A549 (cell line): Measurements from ENCODE around the gene ABCF1. TPM values are rescaled to one million over a fixed set of nuclear protein-coding genes. Genes with fewer than 3 reads are reported as not detected.
"Not testable (repeated sequence)": the region's sequence is repeated elsewhere in the genome, so short reads cannot be mapped to it uniquely, and the experiment has no call there.

ENCODE experiments used
- ATAC-seq, 2 experiments: fragments of 200-7000 bp in 1 of 2; fragments of >200 bp in 1 of 2; cut with Nextera tagmentation in 1 of 2; cut with Tn5 transposase in 1 of 2; 3 replicates each; pipeline versions ENCODE4 v1.8.0 to v1.9.1; 2018 to 2020; ENCODE audit warnings: mild to moderate bottlenecking in 1 of 2, moderate library complexity in 1 of 2
- CTCF ChIA-PET: fragments of 300-600 bp; sonication (Branson Sonifier 250); formaldehyde crosslinking; extraction: SDS; loops from one replicate; lab custom pipeline; 2021; ENCODE audit warnings: antibody characterized with exemption, inconsistent platforms; lab: Yijun Ruan, JAX
- POLR2A ChIA-PET: fragments of 350-600 bp; formaldehyde crosslinking; extraction: SDS; loops from one replicate; lab custom pipeline; 2021; ENCODE audit warnings: antibody characterized with exemption, inconsistent platforms; lab: Yijun Ruan, JAX
- DNase-seq, 2 experiments: peaks; one replicate each; pipeline versions ENCODE4 v3.0.0 to v3.0.0-alpha.2; 2011 to 2016; ENCODE audit warnings: low read depth in 1 of 2, low spot score in 1 of 2
- FAIRE-seq: peaks from 2 replicates; lab custom pipeline; 2011; peaks lifted over from hg19 to GRCh38; lab: Jason Lieb, UNC
- H3K27ac ChIP-seq, 2 experiments: fragments of >200 bp; sonication (Bioruptor Twin); formaldehyde crosslinking; 3 replicates each; pipeline ENCODE4 v1.5.1; 2016 to 2017
- H3K4me1 ChIP-seq: fragments of >200 bp; sonication (Bioruptor Twin); formaldehyde crosslinking; 3 replicates; pipeline ENCODE4 v1.6.1; 2016
- H3K4me2 ChIP-seq: fragments of >200 bp; sonication (Bioruptor Twin); formaldehyde crosslinking; 3 replicates; pipeline ENCODE4 v1.6.1; 2016
- H3K4me3 ChIP-seq: fragments of >200 bp; sonication (Bioruptor Twin); formaldehyde crosslinking; 3 replicates; pipeline ENCODE4 v1.5.1; 2016
- H3K9me3 ChIP-seq: fragments of >200 bp; sonication (Bioruptor Twin); formaldehyde crosslinking; 3 replicates; pipeline ENCODE4 v1.6.1; 2016
- ATOH8 ChIP-seq: fragments of 250-450 bp; sonication (Bioruptor Pico); IDR thresholded peaks from 2 replicates; pipeline ENCODE4 v1.5.0; 2020; ENCODE audit warnings: low read depth, mild to moderate bottlenecking, moderate library complexity
- BHLHE40 ChIP-seq: IDR thresholded peaks from 2 replicates; pipeline ENCODE4 v1.6.1; 2012; ENCODE audit warnings: low read depth, low read length, inconsistent platforms
- CHD4 ChIP-seq: fragments of 200-600 bp; sonication (generic); IDR thresholded peaks from 2 replicates; pipeline ENCODE4 v1.6.1; 2016; ENCODE audit warnings: antibody characterized with exemption, mild to moderate bottlenecking, borderline replicate concordance
- E2F6 ChIP-seq: IDR thresholded peaks from 2 replicates; pipeline ENCODE4 v1.6.1; 2012; ENCODE audit warnings: low read depth, borderline replicate concordance
- EHF ChIP-seq: fragments of 250-450 bp; sonication (Bioruptor Pico); IDR thresholded peaks from 2 replicates; pipeline ENCODE4 v1.5.0; 2020; ENCODE audit warnings: mild to moderate bottlenecking
- EP300 ChIP-seq, 2 experiments: fragments of >200 bp; sonication (Bioruptor Twin); formaldehyde crosslinking; IDR thresholded peaks; 2 replicates in 1 of 2; 3 replicates in 1 of 2; pipeline ENCODE4 v1.6.1; 2016 to 2017
- ESRRA ChIP-seq: fragments of 150-350 bp; IDR thresholded peaks from 2 replicates; pipeline ENCODE4 v1.6.1; 2014; ENCODE audit warnings: mild to moderate bottlenecking, low read length, borderline replicate concordance
- FOSL2 ChIP-seq, 2 experiments: fragments of 450-650 bp in 1 of 2; fragments of >200 bp in 1 of 2; sonication (Bioruptor Twin) in 1 of 2; formaldehyde crosslinking; IDR thresholded peaks; 2 replicates each; pipeline versions ENCODE4 v1.5.0 to v1.6.1; 2016 to 2020; ENCODE audit warnings: mild to moderate bottlenecking in 1 of 2, moderate library complexity in 1 of 2
- FOXS1 ChIP-seq: fragments of 250-450 bp; sonication (Bioruptor Pico); IDR thresholded peaks from 2 replicates; pipeline ENCODE4 v1.5.0; 2020; ENCODE audit warnings: mild to moderate bottlenecking, moderate library complexity
- GATA3 ChIP-seq: IDR thresholded peaks from 2 replicates; pipeline ENCODE4 v1.6.1; 2012; ENCODE audit warnings: borderline replicate concordance
- HDAC2 ChIP-seq: fragments of 200-600 bp; sonication (generic); IDR thresholded peaks from 2 replicates; pipeline ENCODE4 v1.6.1; 2016
- HOXA7 ChIP-seq: fragments of 250-450 bp; sonication (Bioruptor Pico); IDR thresholded peaks from 2 replicates; pipeline ENCODE4 v1.5.0; 2020; ENCODE audit warnings: mild to moderate bottlenecking, moderate library complexity
- KDM1A ChIP-seq: fragments of 200-600 bp; sonication (generic); IDR thresholded peaks from 2 replicates; pipeline ENCODE4 v1.6.1; 2016; ENCODE audit warnings: low read depth, mild to moderate bottlenecking
- KDM5A ChIP-seq: fragments of 200-600 bp; sonication (generic); IDR thresholded peaks from 2 replicates; pipeline ENCODE4 v1.6.1; 2016; ENCODE audit warnings: antibody characterized with exemption, mild to moderate bottlenecking
- MAX ChIP-seq: IDR thresholded peaks from 2 replicates; pipeline ENCODE4 v1.6.1; 2012
- MAZ ChIP-seq: fragments of 150-350 bp; IDR thresholded peaks from 2 replicates; pipeline ENCODE4 v1.6.1; 2014; ENCODE audit warnings: antibody characterized with exemption, low read depth, low read length, borderline replicate concordance
- MYC ChIP-seq: IDR thresholded peaks from 2 replicates; pipeline ENCODE4 v1.6.1; 2012; ENCODE audit warnings: mild to moderate bottlenecking, inconsistent platforms, low read length, improper control_type of control experiment, borderline replicate concordance
- NPAS2 ChIP-seq: fragments of 250-450 bp; sonication (Bioruptor Pico); IDR thresholded peaks from 2 replicates; pipeline ENCODE4 v1.8.0; 2022; ENCODE audit warnings: mild to moderate bottlenecking, moderate library complexity, borderline replicate concordance
- PBX3 ChIP-seq: IDR thresholded peaks from 2 replicates; pipeline ENCODE4 v1.6.1; 2012
- RARB ChIP-seq: fragments of 250-450 bp; sonication (Bioruptor Pico); IDR thresholded peaks from 2 replicates; pipeline ENCODE4 v1.8.0; 2021; ENCODE audit warnings: mild to moderate bottlenecking, moderate library complexity
- RCOR1 ChIP-seq: fragments of 150-350 bp; IDR thresholded peaks from 2 replicates; pipeline ENCODE4 v1.6.1; 2014; ENCODE audit warnings: antibody characterized with exemption, low read length, low read depth
- RNF2 ChIP-seq: fragments of 200-600 bp; sonication (generic); IDR thresholded peaks from 2 replicates; pipeline ENCODE4 v1.6.1; 2016; ENCODE audit warnings: low read depth, mild to moderate bottlenecking, antibody characterized with exemption, moderate library complexity, borderline replicate concordance
- SMC3 ChIP-seq: fragments of >200 bp; sonication (Bioruptor Twin); formaldehyde crosslinking; IDR thresholded peaks from 3 replicates; pipeline ENCODE4 v1.6.1; 2018; ENCODE audit warnings: inconsistent platforms
- SREBF2 ChIP-seq: fragments of 450-650 bp; IDR thresholded peaks from 2 replicates; pipeline ENCODE4 v1.6.1; 2014; ENCODE audit warnings: mild to moderate bottlenecking, moderate library complexity
- TFCP2L1 ChIP-seq: fragments of 250-450 bp; sonication (Bioruptor Pico); IDR thresholded peaks from 2 replicates; pipeline ENCODE4 v1.5.0; 2021; ENCODE audit warnings: mild to moderate bottlenecking
- ZC3H11A ChIP-seq: fragments of 450-650 bp; IDR thresholded peaks from 2 replicates; pipeline ENCODE4 v1.6.1; 2014; ENCODE audit warnings: antibody characterized with exemption, mild to moderate bottlenecking
- ZFP36 ChIP-seq: fragments of 450-650 bp; IDR thresholded peaks from 2 replicates; pipeline ENCODE4 v1.6.1; 2014; ENCODE audit warnings: borderline replicate concordance; ENCODE audit not compliant: partially characterized antibody
- ZSCAN20 ChIP-seq: fragments of 250-450 bp; sonication (Bioruptor Pico); IDR thresholded peaks from 2 replicates; pipeline ENCODE4 v1.8.0; 2022; ENCODE audit warnings: mild to moderate bottlenecking, moderate library complexity
- WGBS: methylation state at CpG from one replicate; pipeline ENCODE4 v1.1.6; 2017; ENCODE audit errors: missing lambda C conversion rate; 5-methylcytosine and 5-hydroxymethylcytosine counted together
- polyA plus RNA-seq, 4 experiments: library from polyadenylated mRNA; depleted of rRNA in 3 of 4; stranded (reverse); fragments of >200 nt; fragmentation: RNase III in 1 of 4; extraction: RNeasy Plus Mini Kit Qiagen cat#74134 plus additional on column Dnase treatment in 1 of 4; gene quantifications; 2 replicates in 3 of 4; 3 replicates in 1 of 4; pipeline ENCODE4 v1.2.3, GENCODE V29; 2011 to 2017

Gene ABCF1
- polyA plus RNA-seq, 2 of the 4 experiments (the other 2 are of a cell fraction), result 31.0 to 72.0 TPM

- TF ChIP-seq TFCP2L1 (CRISPR knock-in tag) (no peak), ESRRA (no peak), FOSL2 (IDR thresholded peaks at IDR 0.05) (no peak), FOSL2 (CRISPR knock-in tag; IDR thresholded peaks at IDR 0.05) (no peak), EP300 (IDR thresholded peaks at IDR 0.05) (no peak), RCOR1 (no peak), SREBF2 (no peak), GATA3 (no peak), ATOH8 (CRISPR knock-in tag) (peak; percentile 77; the same call in 1 of the 2 replicates), ZC3H11A (no peak), MAZ (0 out of 2 replicates have a peak, but pooled peaks have one; percentile 53), RNF2 (no peak), E2F6 (peak; percentile 93), KDM1A (no peak), NPAS2 (CRISPR knock-in tag) (no peak), BHLHE40 (peak; percentile 99), MYC (peak; percentile 86; the same call in 1 of the 2 replicates), FOXS1 (CRISPR knock-in tag) (no peak), HDAC2 (no peak), HOXA7 (CRISPR knock-in tag) (no peak), KDM5A (no peak), SMC3 (no peak), PBX3 (0 out of 2 replicates have a peak, but pooled peaks have one; percentile 31), MAX (peak; percentile 97), ZSCAN20 (no peak), RARB (CRISPR knock-in tag) (peak; percentile 38; the same call in 1 of the 2 replicates), EHF (CRISPR knock-in tag) (no peak), CHD4 (no peak), ZFP36 (no peak)
Observed at GRCh38 chr6:30571075-30571761, at the start of gene ABCF1 (continued).

GRCh38 chr6:30521952-30522351 lies 49.3 kb upstream of the ABCF1 start:
- ATAC-seq, FAIRE-seq, H3K9me3 ChIP-seq, H3K4me2 ChIP-seq, H3K4me1 ChIP-seq, DNase-seq, POLR2A ChIA-PET, H3K4me3 ChIP-seq, H3K27ac ChIP-seq: not testable (repeated sequence)
- CTCF ChIA-PET, result interaction anchor here (1.5 to 2.8 kb wide), 4 partner anchors 10 to 40 kb away, joined by 4 to 10 read pairs (median 6); no protein-coding TSS in a partner anchor
- 69% methylated on average over 5 of the region's 5 CpGs for WGBS

- H3K27ac ChIP-seq, POLR2A ChIA-PET, H3K4me1 ChIP-seq, ATAC-seq, H3K4me3 ChIP-seq, FAIRE-seq, DNase-seq, H3K9me3 ChIP-seq, H3K4me2 ChIP-seq: not testable (repeated sequence)
- whole genome bisulfite sequencing, result 90% methylated on average over 3 of the region's 3 CpGs
- CTCF ChIA-PET, result interaction anchor here (0.9 to 9.8 kb wide), 3 partner anchors 17 to 42 kb away, joined by 3 to 117 read pairs (median 107); no protein-coding TSS in a partner anchor
Observed at GRCh38 chr6:30526444-30526843, 44.8 kb upstream of the ABCF1 start.

GRCh38 chr6:30529349-30529875 lies 41.8 kb upstream of the ABCF1 start:
- H3K4me3 ChIP-seq, DNase-seq, POLR2A ChIA-PET, FAIRE-seq, H3K4me1 ChIP-seq, H3K27ac ChIP-seq, H3K9me3 ChIP-seq, ATAC-seq, H3K4me2 ChIP-seq: not testable (repeated sequence)
- 90% methylated on average over 16 of the region's 17 CpGs for WGBS
- CTCF ChIA-PET, result interaction anchor here (0.9 to 9.8 kb wide), 4 partner anchors 8 to 45 kb away, joined by 3 to 117 read pairs (median 55); no protein-coding TSS in a partner anchor
